ENCODE measurements around the gene HECTD4.
"Not testable (repeated sequence)": the region's sequence is repeated elsewhere in the genome, so short reads cannot be mapped to it uniquely, and the experiment has no call there.

Gene HECTD4

GRCh38 chr12:112353393-112353792 is 28.8 kb downstream of the HECTD4 start:
- no peak for DNase-seq (ENCODE audit: low read depth)

- DNase-seq (ENCODE audit: low read depth): no peak
Observed at GRCh38 chr12:112352921-112353320, 29.3 kb downstream of the HECTD4 start.

- DNase-seq (ENCODE audit: low read depth): no peak
Observed at GRCh38 chr12:112350593-112351592, 31.3 kb downstream of the HECTD4 start.

GRCh38 chr12:112349431-112349830 is 32.8 kb downstream of the HECTD4 start:
- DNase-seq (ENCODE audit: low read depth): no peak

GRCh38 chr12:112348926-112349325 is 33.3 kb downstream of the HECTD4 start:
- DNase-seq (ENCODE audit: low read depth): not testable (repeated sequence)

GRCh38 chr12:112347581-112347982 is 34.6 kb downstream of the HECTD4 start:
- DNase-seq (ENCODE audit: low read depth): no peak

GRCh38 chr12:112346194-112346593 is 36.0 kb downstream of the HECTD4 start:
- no peak for DNase-seq (ENCODE audit: low read depth)

- no peak for DNase-seq (ENCODE audit: low read depth)
Observed at GRCh38 chr12:112344220-112344619, 38.0 kb downstream of the HECTD4 start.

GRCh38 chr12:112342587-112342986 is 39.6 kb downstream of the HECTD4 start:
- DNase-seq (ENCODE audit: low read depth): no peak

GRCh38 chr12:112341046-112341825 is 41.0 kb downstream of the HECTD4 start:
- no peak for DNase-seq (ENCODE audit: low read depth)

GRCh38 chr12:112340230-112340629 is 42.0 kb downstream of the HECTD4 start:
- no peak for DNase-seq (ENCODE audit: low read depth)

- DNase-seq (ENCODE audit: low read depth): not testable (repeated sequence)
Observed at GRCh38 chr12:112334999-112335398, 47.2 kb downstream of the HECTD4 start.

- no peak for DNase-seq (ENCODE audit: low read depth)
Observed at GRCh38 chr12:112333019-112333418, 49.2 kb downstream of the HECTD4 start.

GRCh38 chr12:112331886-112332285 is 50.3 kb downstream of the HECTD4 start:
- no peak for DNase-seq (ENCODE audit: low read depth)

- no peak for DNase-seq (ENCODE audit: low read depth)
Observed at GRCh38 chr12:112330706-112331105, 51.5 kb downstream of the HECTD4 start.

GRCh38 chr12:112328456-112329124 is 53.6 kb downstream of the HECTD4 start:
- no peak for DNase-seq (ENCODE audit: low read depth)

GRCh38 chr12:112327209-112327938 is 54.9 kb downstream of the HECTD4 start:
- no peak for DNase-seq (ENCODE audit: low read depth)

- no peak for DNase-seq (ENCODE audit: low read depth)
Observed at GRCh38 chr12:112325622-112326207, 56.5 kb downstream of the HECTD4 start.

GRCh38 chr12:112325157-112325556 is 57.1 kb downstream of the HECTD4 start:
- DNase-seq (ENCODE audit: low read depth): no peak

GRCh38 chr12:112322882-112323547 is 59.2 kb downstream of the HECTD4 start:
- no peak for DNase-seq (ENCODE audit: low read depth)

GRCh38 chr12:112322441-112322840 is 59.8 kb downstream of the HECTD4 start:
- no peak for DNase-seq (ENCODE audit: low read depth)

Measured in GM04504 (cell line).